Measurements from ENCODE around the gene CD164L2.

CD164L2 gene

GRCh38 chr1:27361044-27361402, 22.1 kb downstream of the CD164L2 start:
- no peak for ATAC-seq

GRCh38 chr1:27360159-27361043, 22.7 kb downstream of the CD164L2 start:
- ATAC-seq = no peak

- ATAC-seq = no peak
These were observed 23.3 kb downstream of the CD164L2 start for GRCh38 chr1:27359822-27360158.

DNA sequence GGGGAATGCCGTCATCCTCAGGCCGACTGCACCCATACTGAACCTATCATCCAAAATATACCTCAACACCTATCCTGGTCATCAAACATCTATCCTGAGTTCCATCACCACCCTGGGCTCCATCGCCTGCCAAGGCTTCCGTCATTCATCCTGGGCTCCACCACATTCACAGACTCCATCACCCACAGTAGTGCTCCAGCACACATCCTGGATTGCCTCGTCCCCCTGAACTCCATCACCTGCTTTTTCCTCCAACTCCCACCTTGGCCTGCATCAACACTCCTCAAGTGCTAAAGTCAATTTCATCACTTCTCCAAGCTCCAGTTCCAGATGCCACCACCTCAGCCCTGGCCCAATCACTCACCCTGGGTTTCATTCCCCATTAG, 24.2 kb downstream of the CD164L2 start:
- ATAC-seq = no peak

- ATAC-seq = no peak
These were observed 24.9 kb downstream of the CD164L2 start for GRCh38 chr1:27358038-27358927.

- ATAC-seq = peak; percentile 62 to 64
These were observed 25.7 kb downstream of the CD164L2 start for GRCh38 chr1:27357281-27358037.

- peak; percentile 68 to 80 for ATAC-seq
These were observed 26.4 kb downstream of the CD164L2 start for GRCh38 chr1:27356619-27357280.

- ATAC-seq = no peak
These were observed 26.9 kb downstream of the CD164L2 start for GRCh38 chr1:27356277-27356618.

DNA sequence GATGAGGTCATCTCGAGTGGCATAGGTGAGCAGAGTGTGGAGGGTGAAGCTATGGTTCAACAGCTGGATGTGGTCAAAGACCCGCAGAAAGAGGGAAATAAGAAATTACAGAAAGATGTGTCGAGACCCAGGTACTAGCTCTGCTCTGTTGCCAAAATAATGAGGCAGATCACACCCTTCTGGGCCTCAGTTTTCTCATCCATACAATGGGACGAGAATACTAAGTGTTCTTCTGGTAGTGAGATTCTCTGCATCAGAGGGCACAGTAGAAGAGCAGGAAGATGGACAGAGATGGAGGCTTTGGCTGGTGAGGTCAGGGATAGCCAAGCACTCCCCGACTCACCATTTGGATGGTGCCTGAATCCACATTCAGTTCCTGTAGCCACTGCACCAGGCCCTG, 27.4 kb downstream of the CD164L2 start:
- ATAC-seq = no peak

DNA sequence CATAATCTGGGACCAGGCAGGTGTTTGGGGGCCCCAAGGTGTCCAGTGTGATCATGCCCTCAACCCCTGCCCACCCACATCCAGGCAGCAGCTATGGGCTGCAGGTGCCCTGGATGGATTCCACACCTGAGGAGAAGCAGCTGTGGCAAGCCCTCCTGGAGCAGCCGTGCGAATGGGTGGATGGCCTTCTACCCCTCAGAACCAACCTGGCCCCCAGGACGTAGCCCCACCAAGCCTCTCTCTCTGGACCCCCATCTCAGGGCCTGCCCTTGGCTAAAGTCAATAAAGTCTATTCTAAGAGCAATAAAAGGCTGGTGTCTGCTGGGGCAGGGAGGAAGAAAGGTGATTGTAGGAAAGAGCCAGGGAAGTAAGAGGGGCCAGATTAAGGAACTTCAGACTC, 29.5 kb downstream of the CD164L2 start:
- no peak for ATAC-seq

GRCh38 chr1:27353166-27353565, 30.0 kb downstream of the CD164L2 start:
- ATAC-seq = no peak

- no peak for ATAC-seq
These were observed 31.5 kb downstream of the CD164L2 start for GRCh38 chr1:27351541-27352107.

DNA sequence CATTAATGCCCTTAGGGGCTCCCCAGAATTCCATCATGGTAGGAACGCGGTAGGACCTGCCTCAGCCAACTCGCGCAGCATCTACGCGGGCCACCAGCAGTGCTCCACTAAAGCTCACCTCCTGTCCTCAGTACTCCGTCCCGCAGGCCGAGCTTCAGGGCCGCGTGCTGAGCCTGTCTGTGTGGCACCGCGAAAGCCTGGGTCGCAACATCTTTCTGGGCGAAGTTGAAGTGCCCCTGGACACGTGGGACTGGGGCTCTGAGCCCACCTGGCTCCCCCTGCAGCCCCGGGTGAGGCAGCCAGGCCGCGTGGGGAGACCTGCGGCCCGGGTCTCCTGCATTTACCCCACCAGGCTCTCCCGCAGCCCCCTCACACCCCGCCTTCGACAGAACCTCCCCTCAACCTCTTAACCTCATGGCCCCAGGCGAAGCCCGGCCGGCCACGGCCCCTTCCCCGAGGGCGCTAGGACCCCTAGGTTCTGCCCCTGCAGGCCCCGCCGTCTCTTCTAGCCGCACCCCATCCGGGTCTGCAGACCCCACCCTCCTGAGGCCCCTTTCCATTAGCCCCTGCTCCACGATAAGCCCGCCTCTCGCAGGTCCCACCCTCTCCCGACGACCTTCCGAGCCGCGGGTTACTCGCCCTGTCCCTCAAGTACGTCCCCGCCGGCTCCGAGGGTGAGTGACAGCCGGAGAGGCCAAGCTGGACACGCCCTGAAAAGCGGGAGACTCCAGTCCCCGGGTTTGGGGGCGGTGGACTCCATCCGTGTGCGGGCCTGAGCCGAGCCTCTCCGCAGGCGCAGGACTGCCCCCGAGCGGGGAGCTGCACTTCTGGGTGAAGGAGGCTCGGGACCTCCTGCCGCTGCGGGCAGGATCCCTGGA, 32.2 kb downstream of the CD164L2 start:
- no peak for ATAC-seq

DNA sequence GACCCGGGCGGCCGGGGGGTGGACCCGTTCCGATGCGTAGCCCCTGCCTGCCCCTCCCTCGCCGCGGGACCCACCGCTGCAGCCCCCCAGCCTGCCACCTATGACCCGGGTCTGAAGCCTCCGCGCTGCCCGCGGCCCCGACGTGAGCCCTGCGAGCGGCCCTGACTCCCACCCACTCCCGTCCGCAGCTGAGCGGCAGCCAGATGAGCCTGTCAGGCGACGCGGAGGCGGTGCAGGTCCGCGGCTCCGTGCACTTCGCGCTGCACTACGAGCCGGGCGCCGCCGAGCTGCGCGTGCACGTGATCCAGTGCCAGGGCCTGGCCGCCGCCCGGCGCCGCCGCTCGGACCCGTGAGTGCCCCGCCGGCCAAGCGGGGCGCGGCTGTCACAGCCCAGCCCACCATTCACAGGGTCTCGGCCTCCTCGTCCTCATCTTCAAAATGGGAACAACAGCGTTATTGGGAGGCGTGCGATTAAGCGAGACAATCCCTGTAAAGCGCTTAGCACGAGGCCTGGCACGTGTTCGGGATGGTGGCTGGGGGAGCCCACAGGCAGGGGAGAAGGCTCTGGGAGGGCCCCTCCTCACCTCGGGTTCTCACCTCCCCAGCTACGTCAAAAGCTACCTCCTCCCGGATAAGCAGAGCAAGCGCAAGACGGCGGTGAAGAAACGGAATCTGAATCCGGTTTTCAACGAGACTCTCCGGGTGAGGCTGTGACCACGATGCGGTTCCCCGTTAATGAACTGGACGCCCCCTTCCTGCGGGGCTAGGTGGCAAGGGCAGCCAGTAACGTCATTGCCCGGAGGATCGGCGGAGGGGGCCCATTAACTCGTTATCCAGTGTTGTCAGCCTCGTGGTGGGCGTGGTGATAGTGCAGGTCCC, 33.1 kb downstream of the CD164L2 start:
- peak; percentile 33 to 52 for ATAC-seq

DNA sequence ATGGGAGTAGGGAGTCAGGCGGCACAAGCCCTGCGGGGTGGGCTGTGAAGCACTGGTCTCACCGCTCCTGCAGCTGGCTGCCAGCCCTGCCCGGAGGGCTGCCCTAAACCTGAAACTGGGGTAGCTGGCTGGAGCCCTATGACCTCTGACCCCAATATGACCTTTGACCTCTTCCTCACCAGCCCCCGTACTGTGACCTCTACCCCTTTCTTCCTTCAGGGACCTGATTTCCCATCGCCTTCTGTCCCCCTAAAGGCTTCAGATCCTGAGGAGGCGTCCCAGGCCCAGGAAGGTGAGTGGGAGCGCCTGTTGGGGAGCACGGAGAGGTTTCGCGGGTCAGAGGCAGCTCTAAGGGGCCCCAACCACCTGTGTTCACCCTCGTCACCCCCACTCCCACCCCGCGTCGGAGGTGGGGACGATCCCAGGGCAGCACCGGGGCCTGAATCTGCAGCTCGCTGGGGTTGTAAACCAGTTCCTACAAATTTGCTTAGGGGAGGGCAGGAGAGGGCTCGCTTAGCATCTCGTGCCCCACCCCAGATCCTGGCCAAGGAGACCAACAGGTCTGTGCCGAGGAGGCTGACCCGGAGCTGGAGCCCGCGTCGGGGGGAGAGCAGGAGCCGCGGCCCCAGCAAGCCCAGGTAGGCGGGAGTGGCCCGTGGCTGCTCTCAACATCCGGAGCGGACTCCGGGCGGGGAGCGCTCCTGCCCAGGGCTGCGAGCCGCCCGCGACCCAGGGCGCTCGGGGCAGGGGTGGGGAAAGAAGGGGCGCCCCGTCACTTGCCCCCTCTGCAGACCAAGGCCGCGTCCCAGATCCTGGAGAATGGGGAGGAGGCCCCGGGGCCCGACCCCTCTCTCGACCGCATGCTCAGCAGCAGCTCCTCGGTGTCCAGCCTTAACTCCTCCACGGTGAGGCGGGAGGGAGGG, 34.0 kb downstream of the CD164L2 start:
- ATAC-seq = peak; percentile 72 to 74

DNA sequence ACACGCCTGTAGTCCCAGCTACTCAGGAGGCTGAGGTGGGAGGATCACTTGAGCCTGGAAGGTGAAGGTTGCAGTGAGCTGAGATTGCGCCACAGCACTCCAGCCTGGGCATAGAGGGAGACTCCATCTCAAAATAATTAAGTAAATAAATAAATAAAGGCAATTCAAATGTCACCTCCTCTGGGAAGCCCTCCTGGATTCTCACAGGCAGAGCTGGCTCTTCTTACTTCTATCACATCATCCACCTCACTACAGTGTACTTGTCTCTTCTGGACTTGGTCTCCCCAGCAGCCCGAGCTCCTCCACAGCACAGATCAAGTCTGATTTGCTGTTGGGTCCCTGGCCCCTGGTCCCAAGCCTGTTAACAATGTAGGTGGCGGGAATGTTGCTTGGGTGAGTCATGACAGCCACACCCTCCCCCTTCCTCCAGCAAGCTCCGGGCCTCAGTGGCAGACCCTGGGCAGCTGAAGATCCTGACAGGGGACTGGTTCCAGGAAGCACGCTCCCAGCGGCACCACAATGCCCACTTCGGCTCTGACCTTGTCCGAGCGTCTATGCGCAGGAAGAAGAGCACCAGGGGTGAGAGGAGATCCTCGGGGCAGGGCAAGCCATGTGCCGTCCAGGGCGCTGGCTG, 36.0 kb downstream of the CD164L2 start:
- ATAC-seq = no peak

DNA sequence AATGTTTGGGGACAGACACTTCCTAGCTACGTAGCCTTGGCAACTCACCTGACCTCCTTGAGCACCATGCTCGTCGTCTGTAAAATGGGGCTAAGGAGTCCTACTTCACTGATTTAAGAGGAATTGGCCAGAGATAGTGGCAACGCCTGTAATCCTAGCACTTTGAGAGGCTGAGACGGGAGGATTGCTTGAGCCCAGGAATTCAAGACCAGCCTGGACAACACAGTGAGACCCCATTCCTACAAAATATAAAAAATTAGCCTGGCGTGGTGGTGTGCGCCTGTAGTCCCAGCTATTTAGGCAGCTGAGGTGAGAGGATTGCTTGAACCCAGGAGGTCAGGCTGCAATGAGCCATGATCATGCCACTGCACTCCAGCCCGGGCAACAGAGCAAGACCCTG, 36.8 kb downstream of the CD164L2 start:
- ATAC-seq = no peak

DNA sequence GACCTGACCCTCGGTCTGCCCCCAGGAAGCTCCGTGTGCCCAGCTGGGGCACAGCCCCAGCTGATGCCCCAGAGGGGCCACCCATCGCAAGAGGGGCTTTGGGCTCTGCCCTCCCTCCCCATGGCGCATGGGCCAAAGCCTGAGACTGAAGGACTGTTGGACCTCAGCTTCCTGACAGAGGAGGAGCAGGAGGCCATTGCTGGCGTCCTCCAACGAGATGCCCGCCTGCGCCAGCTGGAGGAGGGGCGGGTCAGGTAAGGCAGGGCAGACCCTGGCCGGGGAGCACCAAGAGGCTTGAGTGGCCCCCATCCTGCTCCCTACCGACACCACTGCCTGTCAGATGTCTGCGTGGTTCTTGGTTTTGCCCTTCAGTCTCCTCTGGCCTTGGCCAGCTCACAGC, 37.9 kb downstream of the CD164L2 start:
- ATAC-seq = no peak

DNA sequence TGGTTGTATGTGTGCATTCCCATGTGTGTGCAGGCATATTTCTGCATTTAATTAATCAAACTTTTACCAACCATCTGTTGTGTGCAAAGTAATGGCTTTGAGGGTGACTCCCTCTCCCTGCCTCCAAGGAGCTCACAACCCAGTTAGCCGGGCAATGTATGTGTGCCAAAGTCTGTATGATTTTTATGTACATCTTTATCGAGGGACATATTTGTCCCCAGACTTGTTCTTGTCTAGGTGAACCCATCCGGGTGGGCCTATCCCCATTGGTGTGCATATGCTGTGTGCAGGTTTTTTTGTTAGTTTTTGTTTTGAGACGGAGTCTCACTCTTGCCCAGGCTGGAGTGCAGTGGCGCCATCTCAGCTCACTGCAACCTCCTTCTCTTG, 39.5 kb downstream of the CD164L2 start:
- ATAC-seq = no peak
